AG08396 (cell line): ENCODE results near the gene RUSC1.
A peak's percentile ranks its signal among the peaks of the same experiment; 100 is the strongest.
"Not testable (repeated sequence)": the region's sequence is repeated elsewhere in the genome, so short reads cannot be mapped to it uniquely, and the experiment has no call there.

Experiments used
- DNase-seq: peaks from one replicate; pipeline ENCODE4 v3.0.0; 2012; ENCODE audit warnings: low spot score, mixed read lengths

The RUSC1 gene

GRCh38 chr1:155322953-155323728 is 2.4 kb downstream of the RUSC1 start:
- DNase-seq, result peak; percentile 96

- DNase-seq, result peak; percentile 92
These were observed 3.0 kb downstream of the RUSC1 start for GRCh38 chr1:155323729-155324036.

GRCh38 chr1:155324037-155324716 is 3.5 kb downstream of the RUSC1 start:
- peak; percentile 98 for DNase-seq

GRCh38 chr1:155324717-155325602 is 4.3 kb downstream of the RUSC1 start:
- DNase-seq, result peak; percentile 79

- no peak for DNase-seq
These were observed 4.9 kb downstream of the RUSC1 start for GRCh38 chr1:155325603-155325893.

GRCh38 chr1:155326020-155326526 is 5.4 kb downstream of the RUSC1 start:
- DNase-seq, result no peak

- no peak for DNase-seq
These were observed 5.9 kb downstream of the RUSC1 start for GRCh38 chr1:155326631-155327037.

- DNase-seq, result no peak
These were observed 7.3 kb downstream of the RUSC1 start for GRCh38 chr1:155327981-155328380.

GRCh38 chr1:155328856-155329255 is 8.2 kb downstream of the RUSC1 start:
- DNase-seq, result not testable (repeated sequence)

GRCh38 chr1:155329980-155330598 is 9.4 kb downstream of the RUSC1 start:
- no peak for DNase-seq

GRCh38 chr1:155334962-155335361 is 14.3 kb downstream of the RUSC1 start:
- DNase-seq, result no peak

- no peak for DNase-seq
These were observed 18.9 kb downstream of the RUSC1 start for GRCh38 chr1:155339515-155340097.

- DNase-seq, result no peak
These were observed 22.1 kb downstream of the RUSC1 start for GRCh38 chr1:155342842-155343241.

GRCh38 chr1:155352631-155353030 is 31.9 kb downstream of the RUSC1 start:
- no peak for DNase-seq

- DNase-seq, result no peak
These were observed 39.4 kb downstream of the RUSC1 start for GRCh38 chr1:155360051-155360450.

GRCh38 chr1:155379180-155379579 is 58.5 kb downstream of the RUSC1 start:
- no peak for DNase-seq

GRCh38 chr1:155379631-155380090 is 59.0 kb downstream of the RUSC1 start:
- peak; percentile 11 for DNase-seq
